Measurements from ENCODE around the gene FBN3.

- TF ChIP-seq CTCF (IDR thresholded peaks at IDR 0.05) (no peak), EP300 (IDR thresholded peaks at IDR 0.05) (no peak), POLR2A (IDR thresholded peaks at IDR 0.05) (no peak), POLR2AphosphoS5 (IDR thresholded peaks at IDR 0.05) (no peak)
These were observed 67.5 kb downstream of the FBN3 start for GRCh38 chr19:8081569-8082550.

All from gastroesophageal sphincter (tissue), 3 donors.